GM08714 (cell line): ENCODE measurements around the gene EID1.
"Not testable (repeated sequence)": the region's sequence is repeated elsewhere in the genome, so short reads cannot be mapped to it uniquely, and the experiment has no call there.

Source experiments
- H3K4me3 ChIP-seq: fragments of 200-500 bp; sonication (Bioruptor generic); 2 replicates; pipeline ENCODE4 v1.5.1; 2014; ENCODE audit warnings: mild to moderate bottlenecking, low read length, inconsistent platforms
- ZNF274 ChIP-seq: IDR thresholded peaks from 2 replicates; pipeline ENCODE4 v1.6.1; 2012; ENCODE audit warnings: mild to moderate bottlenecking, low read depth, low read length

Gene EID1, protein sequence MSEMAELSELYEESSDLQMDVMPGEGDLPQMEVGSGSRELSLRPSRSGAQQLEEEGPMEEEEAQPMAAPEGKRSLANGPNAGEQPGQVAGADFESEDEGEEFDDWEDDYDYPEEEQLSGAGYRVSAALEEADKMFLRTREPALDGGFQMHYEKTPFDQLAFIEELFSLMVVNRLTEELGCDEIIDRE

DNA sequence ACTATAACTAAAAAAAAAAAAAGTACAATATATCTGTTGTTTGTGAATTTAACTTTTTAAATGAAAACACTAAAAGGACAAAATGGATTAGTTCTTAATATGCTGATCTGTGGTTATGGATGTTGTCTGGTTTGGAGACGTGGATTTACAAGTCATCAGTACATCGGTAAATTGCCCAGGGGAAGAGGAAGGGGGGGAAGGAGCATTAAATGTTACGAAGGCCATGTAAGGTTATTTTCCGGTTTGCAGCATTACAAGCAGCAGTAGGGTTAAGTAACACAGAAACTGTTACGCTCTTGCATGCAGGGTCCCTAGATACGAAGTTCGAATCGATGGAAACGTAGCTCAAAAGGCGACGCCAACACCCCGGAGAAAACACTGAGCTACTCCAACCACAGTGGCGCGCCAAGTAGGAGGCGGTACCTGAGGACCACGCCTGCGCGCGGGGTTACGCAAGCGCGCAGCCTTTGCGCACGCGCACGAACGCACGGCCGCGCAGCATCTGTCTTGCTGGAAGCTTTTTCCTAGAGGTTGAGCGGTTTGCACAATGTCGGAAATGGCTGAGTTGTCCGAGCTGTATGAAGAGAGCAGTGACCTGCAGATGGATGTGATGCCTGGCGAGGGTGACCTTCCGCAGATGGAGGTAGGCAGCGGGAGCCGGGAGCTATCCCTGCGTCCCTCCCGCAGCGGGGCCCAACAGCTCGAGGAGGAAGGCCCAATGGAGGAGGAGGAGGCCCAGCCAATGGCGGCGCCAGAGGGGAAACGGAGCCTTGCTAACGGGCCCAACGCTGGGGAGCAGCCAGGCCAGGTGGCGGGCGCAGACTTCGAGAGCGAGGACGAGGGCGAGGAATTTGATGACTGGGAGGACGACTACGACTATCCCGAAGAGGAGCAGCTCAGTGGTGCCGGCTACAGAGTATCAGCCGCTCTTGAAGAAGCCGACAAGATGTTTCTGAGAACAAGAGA, at the start of gene EID1:
EID1 (plus strand) TSS at position 505 of the 966 bp plus-strand sequence; CDS start at position 548, 43 bp downstream.
- peak within 1 kb of the TSS; percentile 82 for H3K4me3 ChIP-seq
- TF ChIP-seq ZNF274, result no peak

DNA sequence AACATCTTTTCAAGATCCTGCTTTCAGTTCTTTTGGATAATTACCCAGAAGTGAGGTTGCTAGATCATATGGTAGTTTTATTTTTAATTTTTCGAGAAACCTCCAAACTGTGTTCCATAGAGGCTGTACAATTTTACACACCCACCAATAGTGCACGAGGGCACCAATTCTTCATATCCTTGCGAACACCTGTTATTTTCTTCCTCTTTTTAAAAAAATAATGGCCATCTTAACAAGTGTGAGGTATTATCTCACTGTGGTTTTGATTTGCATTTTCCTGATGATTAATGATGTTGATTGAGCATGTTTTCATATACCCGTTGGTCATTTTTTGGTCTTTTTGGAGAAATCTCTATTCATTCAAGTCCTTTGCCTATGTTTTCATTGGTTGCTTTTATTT, 49.5 kb upstream of the EID1 start:
- TF ChIP-seq ZNF274, result no peak
- H3K4me3 ChIP-seq, result no peak overlapping the region

DNA sequence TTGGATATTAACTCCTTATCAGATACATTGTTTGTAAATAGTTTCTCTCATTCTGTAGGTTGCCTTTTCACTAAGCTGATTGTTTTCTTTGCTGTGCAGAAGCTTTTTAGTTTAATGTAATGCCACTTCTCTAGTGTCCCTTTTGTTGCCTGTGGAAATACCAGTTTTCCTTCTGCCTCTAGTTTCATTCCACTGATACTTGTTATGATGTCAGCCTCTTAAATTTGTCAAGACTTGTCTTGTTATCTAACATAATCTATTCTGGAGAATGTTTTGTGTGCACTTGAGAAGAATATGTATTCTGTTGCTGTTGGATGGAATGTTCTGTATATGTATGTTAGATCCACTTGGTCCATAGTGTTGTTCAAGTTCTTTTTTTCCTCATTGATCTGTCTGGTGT, 49.0 kb upstream of the EID1 start:
- no peak overlapping the region for H3K4me3 ChIP-seq
- TF ChIP-seq ZNF274, result no peak

DNA sequence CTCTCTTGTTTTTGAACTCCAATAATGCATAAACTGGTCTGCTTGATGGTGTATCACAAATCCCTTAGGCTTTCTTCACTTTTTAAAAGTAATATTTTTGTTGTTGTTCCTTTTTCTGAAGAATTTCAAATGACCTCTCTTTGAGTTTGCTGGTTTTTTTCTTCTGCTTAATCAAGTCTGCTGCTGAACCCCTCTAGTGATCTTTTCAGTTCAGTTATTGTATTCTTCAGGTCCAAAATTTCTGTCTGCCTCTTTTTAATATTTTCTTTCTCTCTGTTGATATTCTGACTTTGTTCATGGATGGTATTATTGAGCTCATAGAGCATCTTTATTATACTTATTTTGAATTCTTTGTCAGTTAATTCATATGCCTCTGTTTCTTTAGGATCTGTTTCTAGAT, 45.3 kb upstream of the EID1 start:
- TF ChIP-seq ZNF274, result no peak

DNA sequence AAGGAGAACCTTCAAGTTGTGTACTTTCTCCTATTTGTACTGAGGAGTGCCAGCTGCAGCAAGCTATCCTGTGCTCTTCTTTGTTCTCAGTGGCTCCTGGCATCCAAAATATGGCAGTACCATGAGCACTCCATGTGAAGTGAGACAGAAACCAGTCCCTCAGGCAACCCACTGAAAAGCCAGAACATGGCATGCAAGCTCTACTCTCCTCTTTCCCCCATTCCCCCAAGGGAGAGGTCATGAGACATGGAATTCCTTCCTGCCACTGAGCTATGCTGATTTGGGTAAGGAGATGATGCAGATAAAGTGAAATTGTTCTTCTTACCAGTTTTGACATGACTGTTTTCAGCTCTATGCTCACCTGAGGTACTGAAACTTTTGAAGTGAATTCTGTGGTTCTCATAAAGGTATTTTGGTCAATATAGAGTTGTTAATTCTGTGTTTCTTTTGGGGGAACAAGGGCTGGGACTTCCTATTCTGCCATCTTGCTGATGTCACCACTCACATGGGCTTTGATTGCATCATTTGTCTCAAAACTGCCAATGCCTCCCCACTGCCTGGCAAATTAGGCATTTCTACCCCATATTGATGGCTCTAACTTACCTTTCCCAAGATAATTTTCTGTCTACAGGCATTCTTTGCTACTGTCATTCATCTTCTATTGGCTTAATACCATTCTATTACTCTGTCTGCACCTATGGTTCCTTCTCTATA, 44.3 kb upstream of the EID1 start:
- no peak overlapping the region for H3K4me3 ChIP-seq
- TF ChIP-seq ZNF274, result no peak

More for the DNA sequence above, 45.3 kb upstream of the EID1 start:
- no peak overlapping the region for H3K4me3 ChIP-seq

DNA sequence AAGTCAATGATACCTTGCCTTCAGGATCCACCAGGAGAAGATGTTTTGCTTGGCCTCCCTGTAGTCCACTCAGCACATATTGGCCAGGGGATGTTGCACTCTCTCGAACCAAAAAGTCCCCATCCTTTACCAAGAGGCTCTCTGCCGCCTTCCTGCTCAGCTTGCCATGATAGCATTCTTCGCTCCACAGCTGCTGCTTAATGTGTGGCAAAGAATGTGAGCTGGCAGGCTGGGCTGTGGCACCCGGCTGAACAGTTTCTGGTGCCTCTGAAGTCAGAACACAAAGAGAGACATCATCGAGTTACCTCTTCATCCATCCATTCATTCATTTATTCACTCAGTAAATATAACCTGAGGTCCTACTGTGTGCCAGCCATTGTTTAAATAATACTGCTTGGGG, 43.2 kb upstream of the EID1 start:
- no peak for TF ChIP-seq ZNF274
- H3K4me3 ChIP-seq, result no peak overlapping the region

DNA sequence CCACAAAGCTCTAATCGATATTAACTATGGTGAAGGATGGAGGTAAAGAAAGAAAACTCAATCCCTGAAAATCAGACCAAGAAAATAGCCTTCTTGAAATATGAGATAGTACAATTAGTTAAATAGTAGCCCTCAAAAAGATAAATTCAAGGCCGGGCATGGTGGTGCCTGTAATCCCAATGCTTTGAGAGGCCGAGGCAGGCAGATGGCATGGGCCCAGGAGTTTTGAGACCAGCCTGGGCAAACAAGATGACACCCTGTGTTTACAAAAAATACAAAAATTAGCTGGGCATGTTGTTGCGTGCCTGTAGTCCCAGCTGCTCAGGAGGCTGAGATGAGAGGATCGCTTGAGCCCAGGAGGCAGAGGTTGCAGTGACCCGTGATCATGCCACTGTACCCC, 35.4 kb upstream of the EID1 start:
- no peak for TF ChIP-seq ZNF274
- H3K4me3 ChIP-seq, result no peak overlapping the region

DNA sequence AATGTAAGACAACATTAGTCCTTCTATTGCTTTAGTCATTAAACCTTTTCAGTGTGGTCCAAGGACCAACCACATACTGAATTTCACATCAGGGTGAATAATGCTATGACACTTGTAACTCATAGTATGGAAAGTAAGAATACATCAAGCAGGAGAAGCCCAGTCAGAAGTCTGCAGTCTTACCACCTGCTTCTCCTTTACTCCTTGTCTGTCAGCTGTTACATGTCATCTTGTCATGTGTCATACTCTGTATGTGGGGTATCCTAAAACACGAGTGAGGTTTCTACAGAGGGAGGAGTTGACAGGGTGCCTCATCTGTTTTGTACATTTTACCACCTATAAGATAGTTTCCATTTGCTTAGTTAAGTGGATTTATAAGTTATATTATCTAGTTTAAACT, 32.8 kb upstream of the EID1 start:
- no peak overlapping the region for H3K4me3 ChIP-seq
- no peak for TF ChIP-seq ZNF274

DNA sequence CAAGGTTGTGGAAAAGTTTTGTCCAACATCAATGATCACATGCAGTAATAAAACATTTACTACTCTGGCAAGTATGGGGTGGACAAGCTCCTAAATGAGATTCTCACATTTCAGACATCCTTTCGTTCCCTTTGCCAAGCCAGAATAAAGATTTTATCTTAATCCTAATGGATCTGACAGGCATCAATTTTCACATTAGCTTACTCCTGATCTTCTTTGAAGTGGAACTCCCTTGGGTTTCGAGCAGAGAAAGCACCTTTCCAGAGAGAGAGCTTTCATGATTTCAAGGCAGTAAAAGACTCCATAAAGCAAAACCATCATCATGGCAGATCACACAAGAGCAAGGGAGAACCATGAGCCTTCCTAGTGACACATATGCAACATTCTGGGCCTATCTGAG, 27.3 kb upstream of the EID1 start:
- no peak overlapping the region for H3K4me3 ChIP-seq
- TF ChIP-seq ZNF274, result no peak

DNA sequence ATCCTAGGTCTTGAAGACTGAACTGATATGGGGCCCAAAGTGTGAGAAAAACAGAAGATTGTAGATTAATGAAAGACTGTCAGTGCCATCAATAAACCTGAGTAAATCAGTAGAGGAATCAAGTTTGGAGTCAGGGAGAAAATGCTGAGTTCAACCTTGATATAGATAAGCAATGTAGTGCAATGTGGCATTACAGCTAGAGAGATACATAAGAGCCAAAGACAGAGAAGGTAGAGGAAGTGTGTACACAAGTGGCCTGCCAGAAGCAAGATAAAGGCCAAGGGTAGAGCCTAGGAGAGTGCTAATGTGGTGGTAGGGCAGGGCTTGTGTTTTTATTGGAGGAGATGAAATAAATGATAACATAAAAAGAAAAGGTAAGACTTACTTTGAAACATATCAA, 26.0 kb upstream of the EID1 start:
- no peak overlapping the region for H3K4me3 ChIP-seq
- no peak for TF ChIP-seq ZNF274

DNA sequence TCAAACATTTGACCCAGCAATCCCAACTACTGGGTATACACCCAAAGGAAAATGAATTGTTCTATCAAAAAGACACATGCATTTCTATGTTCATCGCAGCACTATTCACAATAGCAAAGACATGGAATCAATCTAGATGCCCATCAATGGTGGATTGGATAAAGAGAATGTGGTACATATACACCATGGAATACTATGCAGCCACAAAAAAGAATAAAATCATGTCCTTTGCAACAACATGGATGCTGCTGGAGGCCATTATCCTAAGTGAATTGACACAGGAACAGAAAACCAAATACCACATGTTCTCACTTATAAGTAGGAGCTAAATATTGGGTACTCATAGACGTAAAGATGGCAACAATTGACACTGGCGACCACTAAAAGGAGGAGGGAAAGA, 23.5 kb upstream of the EID1 start:
- H3K4me3 ChIP-seq, result not testable (repeated sequence)

DNA sequence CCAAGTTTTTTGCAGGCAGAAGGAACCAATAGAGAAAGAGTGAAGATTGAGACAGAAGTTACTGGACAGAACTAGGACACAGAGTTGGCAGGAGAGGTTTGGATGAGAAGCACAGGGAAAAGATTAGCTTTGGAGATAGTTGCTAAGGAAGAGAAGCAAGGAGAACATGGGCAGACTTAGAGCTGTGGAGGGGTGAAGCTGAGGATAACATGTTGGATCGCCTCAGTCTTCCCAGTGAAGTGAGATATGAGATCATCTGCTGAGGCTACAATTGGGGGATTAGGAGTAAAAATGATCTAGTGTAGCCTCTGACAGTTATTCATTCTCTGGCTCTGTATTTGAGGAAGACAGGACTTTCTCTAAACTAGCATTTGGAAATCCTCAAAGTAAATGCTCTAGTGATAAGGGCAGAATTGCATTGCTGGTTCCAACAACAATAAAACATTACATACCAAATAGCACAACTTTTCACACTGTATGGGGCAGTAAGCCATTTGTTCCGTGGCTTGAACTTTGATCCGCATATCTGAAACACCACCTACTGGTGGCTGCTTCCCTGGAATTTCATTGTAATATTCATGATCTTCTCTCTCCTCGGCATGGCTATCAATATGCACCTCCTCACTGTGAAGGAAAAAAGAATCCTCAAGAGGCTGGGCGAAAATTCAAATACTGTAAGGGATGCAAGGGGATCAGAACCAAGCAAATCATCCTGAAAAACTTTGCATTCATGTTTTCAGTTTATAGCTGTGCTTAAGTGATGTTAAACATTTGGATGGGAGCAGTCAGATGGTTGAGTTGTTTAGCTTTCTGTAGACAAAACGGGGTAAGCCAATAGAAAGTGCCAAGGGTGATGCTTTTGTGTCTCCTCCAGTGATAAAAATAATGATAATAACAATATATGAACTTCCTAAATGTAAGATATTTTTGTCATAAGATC, 22.2 kb upstream of the EID1 start:
- no peak for TF ChIP-seq ZNF274
- H3K4me3 ChIP-seq, result no peak overlapping the region

DNA sequence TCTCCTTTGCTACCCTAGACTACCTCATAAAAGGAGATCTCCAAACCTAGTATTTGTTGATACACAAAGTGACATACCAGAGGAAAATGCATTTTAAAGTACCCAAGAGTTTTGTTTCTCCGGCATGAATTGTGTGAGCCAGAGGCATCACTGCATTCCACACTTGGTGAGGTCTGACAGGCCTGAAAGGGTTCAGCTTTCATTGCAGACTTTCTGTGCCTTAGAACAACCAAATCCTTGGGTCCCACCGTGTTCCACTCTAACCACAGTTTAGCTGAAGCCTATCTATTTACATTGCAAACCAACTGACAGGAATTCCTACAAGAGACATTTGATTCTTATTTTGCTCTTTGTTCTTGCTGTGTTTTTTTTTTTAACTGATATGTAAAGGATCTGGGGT, 21.0 kb upstream of the EID1 start:
- no peak overlapping the region for H3K4me3 ChIP-seq
- no peak for TF ChIP-seq ZNF274

DNA sequence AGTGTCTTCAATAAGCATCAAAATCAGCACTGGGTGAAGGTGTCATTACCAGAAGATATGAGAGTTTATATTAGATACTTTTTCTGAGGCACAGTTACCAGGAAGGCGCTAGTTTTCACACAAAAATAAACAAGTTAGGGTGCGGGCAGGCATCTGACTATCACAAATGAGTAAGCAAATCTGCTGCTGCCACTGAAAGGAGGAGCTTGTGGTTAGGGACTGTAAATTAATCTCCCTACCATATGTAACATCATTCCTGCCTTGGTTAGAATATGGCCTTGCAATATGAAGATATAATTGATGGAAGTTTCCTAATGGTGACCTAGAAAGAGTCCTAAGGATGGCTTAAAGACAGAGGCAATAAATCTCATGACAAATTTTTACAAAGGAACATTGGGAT, 19.5 kb upstream of the EID1 start:
- H3K4me3 ChIP-seq, result no peak overlapping the region
- TF ChIP-seq ZNF274, result no peak

DNA sequence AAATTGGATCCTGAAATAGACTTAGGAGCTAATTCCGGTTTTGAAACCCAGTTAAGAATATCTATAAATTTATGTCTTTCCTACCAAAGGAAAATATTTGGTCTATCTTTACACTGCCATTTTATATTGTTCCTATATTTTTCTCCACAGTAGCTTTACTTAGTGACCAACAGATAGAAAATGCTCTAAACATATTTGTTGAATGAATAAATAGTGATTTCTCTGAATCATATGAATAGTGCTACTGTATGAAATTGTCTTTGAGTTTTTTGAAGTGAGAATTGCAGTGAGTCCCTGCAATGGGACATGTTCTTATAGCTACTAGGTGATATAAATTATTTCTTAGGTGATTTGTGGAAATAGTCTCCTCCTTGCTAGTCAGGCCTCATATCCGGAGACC, 18.5 kb upstream of the EID1 start:
- TF ChIP-seq ZNF274, result no peak
- no peak overlapping the region for H3K4me3 ChIP-seq
